IMR-90 (cell line): ENCODE data around the gene SLC8A3. TPM values are rescaled to one million over a fixed set of nuclear protein-coding genes. Genes with fewer than 3 reads are reported as not detected.

Experiments
- ATAC-seq: fragments of 200-7000 bp; cut with Tn5 transposase; 2 replicates; pipeline ENCODE4 v1.9.1; 2020; ENCODE audit warnings: low read depth, mild to moderate bottlenecking, moderate library complexity
- BruUV-seq: library from RNA; stranded (reverse); fragments of 400-500 nt; replicated peaks from 2 replicates; lab custom pipeline; 2021; lab: Mats Ljungman, UMichigan
- CTCF ChIA-PET: fragments of 300-600 bp; formaldehyde crosslinking; extraction: SDS; loops from one replicate; lab custom pipeline; 2021; ENCODE audit warnings: antibody characterized with exemption; lab: Yijun Ruan, JAX
- POLR2A ChIA-PET: fragments of 300-600 bp; sonication (Branson Sonifier 250); formaldehyde crosslinking; loops from one replicate; lab custom pipeline; 2022; ENCODE audit warnings: antibody characterized with exemption; ENCODE audit not compliant: unreplicated experiment; lab: Charles Lee
- DNase-seq: peaks from one replicate; pipeline ENCODE4 v3.0.0; 2013
- H2AFZ ChIP-seq: replicated peaks from 2 replicates; pipeline ENCODE3; 2013; ENCODE audit warnings: low read length, mild to moderate bottlenecking; ENCODE audit not compliant: poor library complexity
- H2AK5ac ChIP-seq: 2 replicates; pipeline ENCODE4 v1.6.1; 2013; ENCODE audit warnings: low read depth, low read length, inconsistent platforms
- H2AK9ac ChIP-seq: replicated peaks from 2 replicates; pipeline ENCODE3; 2013; ENCODE audit warnings: mild to moderate bottlenecking, low read depth, low read length, moderate library complexity; ENCODE audit not compliant: poor library complexity
- H2BK120ac ChIP-seq: 2 replicates; pipeline ENCODE4 v1.6.1; 2013; ENCODE audit warnings: low read depth, low read length, inconsistent platforms
- H2BK15ac ChIP-seq: 3 replicates; pipeline ENCODE4 v1.6.1; 2013; ENCODE audit warnings: low read depth, low read length, inconsistent platforms
- H2BK20ac ChIP-seq: 2 replicates; pipeline ENCODE4 v1.6.1; 2013; ENCODE audit warnings: low read depth, mild to moderate bottlenecking, inconsistent platforms, low read length, moderate library complexity
- H2BK5ac ChIP-seq: 2 replicates; pipeline ENCODE4 v1.6.1; 2013; ENCODE audit warnings: mild to moderate bottlenecking, low read depth, low read length, inconsistent platforms; ENCODE audit not compliant: poor library complexity, severe bottlenecking
- H3K14ac ChIP-seq: replicated peaks from 2 replicates; pipeline ENCODE4 v1.6.1; 2013; ENCODE audit warnings: low read depth, low read length, inconsistent platforms
- H3K18ac ChIP-seq: 2 replicates; pipeline ENCODE4 v1.6.1; 2013; ENCODE audit warnings: low read depth, low read length, control low read depth
- H3K23ac ChIP-seq: 2 replicates; pipeline ENCODE4 v1.6.1; 2013; ENCODE audit warnings: low read depth, low read length, inconsistent platforms
- H3K27ac ChIP-seq: 2 replicates; pipeline ENCODE4 v1.5.1; 2013; ENCODE audit warnings: mild to moderate bottlenecking, control low read depth, low read length; ENCODE audit not compliant: insufficient read depth
- H3K27me3 ChIP-seq: 2 replicates; pipeline ENCODE4 v1.6.1; 2013; ENCODE audit warnings: low read length; ENCODE audit not compliant: control insufficient read depth, insufficient read depth
- H3K36me3 ChIP-seq: 2 replicates; pipeline ENCODE4 v1.6.1; 2013; ENCODE audit warnings: low read length, mixed read lengths; ENCODE audit not compliant: control insufficient read depth, insufficient read depth
- H3K4ac ChIP-seq: 2 replicates; pipeline ENCODE4 v1.6.1; 2013; ENCODE audit warnings: low read depth, low read length, inconsistent platforms
- H3K4me1 ChIP-seq: 2 replicates; pipeline ENCODE4 v1.6.1; 2013; ENCODE audit warnings: low read length, mixed read lengths; ENCODE audit not compliant: control insufficient read depth, insufficient read depth
- H3K4me2 ChIP-seq: 2 replicates; pipeline ENCODE4 v1.6.1; 2013; ENCODE audit warnings: low read depth, mild to moderate bottlenecking, control low read depth, low read length, moderate library complexity
- H3K4me3 ChIP-seq: 2 replicates; pipeline ENCODE4 v1.5.1; 2013; ENCODE audit warnings: low read depth, mild to moderate bottlenecking, control low read depth, low read length, moderate library complexity; ENCODE audit not compliant: insufficient read depth
- H3K56ac ChIP-seq: 2 replicates; pipeline ENCODE4 v1.6.1; 2013; ENCODE audit warnings: low read length, inconsistent platforms; ENCODE audit not compliant: insufficient read depth; ENCODE audit errors: extremely low read depth
- H3K79me1 ChIP-seq, 2 experiments: 2 replicates each; pipeline ENCODE4 v1.6.1; 2013; ENCODE audit warnings: low read length in 2 of 2, inconsistent platforms in 1 of 2, low read depth in 1 of 2
- H3K9ac ChIP-seq: 2 replicates; pipeline ENCODE4 v1.6.1; 2013; ENCODE audit warnings: low read depth, low read length, control low read depth
- H3K9me1 ChIP-seq: 2 replicates; pipeline ENCODE4 v1.6.1; 2013; ENCODE audit warnings: low read length, inconsistent platforms; ENCODE audit not compliant: insufficient read depth
- H3K9me3 ChIP-seq: 2 replicates; pipeline ENCODE4 v1.6.1; 2013; ENCODE audit warnings: low read length; ENCODE audit not compliant: control insufficient read depth, insufficient read depth
- H4K20me1 ChIP-seq: 2 replicates; pipeline ENCODE4 v1.6.1; 2013; ENCODE audit warnings: low read length, inconsistent platforms; ENCODE audit not compliant: insufficient read depth
- H4K5ac ChIP-seq: 2 replicates; pipeline ENCODE4 v1.6.1; 2013; ENCODE audit warnings: mild to moderate bottlenecking, low read depth, low read length, control low read depth
- H4K8ac ChIP-seq, 2 experiments: 2 replicates each; pipeline ENCODE4 v1.6.1; 2013; ENCODE audit warnings: low read depth in 2 of 2, low read length in 2 of 2, control low read depth in 1 of 2, inconsistent platforms in 1 of 2
- H4K91ac ChIP-seq: 2 replicates; pipeline ENCODE4 v1.6.1; 2013; ENCODE audit warnings: low read depth, low read length, inconsistent platforms; ENCODE audit not compliant: insufficient read depth
- BHLHE40 ChIP-seq: fragments of 150-350 bp; IDR thresholded peaks from 2 replicates; pipeline ENCODE4 v1.6.1; 2016; ENCODE audit warnings: mild to moderate bottlenecking, low read depth, low read length
- CEBPB ChIP-seq: IDR thresholded peaks from 2 replicates; pipeline ENCODE4 v1.6.1; 2012; ENCODE audit warnings: low read depth, low read length, improper control_type of control experiment
- CHD1 ChIP-seq: IDR thresholded peaks from 2 replicates; pipeline ENCODE4 v1.6.1; 2012; ENCODE audit warnings: low read depth, low read length, improper control_type of control experiment
- FOS ChIP-seq: fragments of 150-350 bp; IDR thresholded peaks from 2 replicates; pipeline ENCODE4 v1.6.1; 2016; ENCODE audit warnings: low read depth, low read length
- MAZ ChIP-seq: IDR thresholded peaks from 2 replicates; pipeline ENCODE4 v1.6.1; 2012; ENCODE audit warnings: low read depth, mild to moderate bottlenecking, low read length, improper control_type of control experiment, moderate library complexity, borderline replicate concordance
- NFE2L2 ChIP-seq: fragments of 150-350 bp; IDR thresholded peaks from 2 replicates; pipeline ENCODE4 v1.6.1; 2016; ENCODE audit warnings: low read depth, mild to moderate bottlenecking, low read length
- POLR2A ChIP-seq: IDR thresholded peaks from 2 replicates; pipeline ENCODE4 v1.6.1; 2012; ENCODE audit warnings: mild to moderate bottlenecking, low read depth, low read length
- RAD21 ChIP-seq: IDR thresholded peaks from 2 replicates; pipeline ENCODE4 v1.6.1; 2012; ENCODE audit warnings: low read length, improper control_type of control experiment
- RCOR1 ChIP-seq: IDR thresholded peaks from 2 replicates; pipeline ENCODE4 v1.6.1; 2012; ENCODE audit warnings: mild to moderate bottlenecking, low read length, improper control_type of control experiment; ENCODE audit not compliant: insufficient replicate concordance
- RFX5 ChIP-seq: IDR thresholded peaks from 2 replicates; pipeline ENCODE4 v1.8.0; 2012; ENCODE audit warnings: low read depth, mild to moderate bottlenecking, low read length, moderate library complexity
- WGBS, 2 experiments: methylation state at CpG; one replicate each; pipeline versions ENCODE4 v1.1.5 to v1.1.7; 2013; ENCODE audit warnings: missing lambda C conversion rate in 2 of 2; ENCODE audit not compliant: insufficient read length in 1 of 2; ENCODE audit errors: extremely low coverage in 2 of 2; 5-methylcytosine and 5-hydroxymethylcytosine counted together
- dilution Hi-C: fragments of 300-500 bp; cut with HindIII; formaldehyde crosslinking; loops from one replicate; pipeline ENCODE4 v1.14.3; 2018; ENCODE audit warnings: low sequenced_read_pairs; ENCODE audit not compliant: unreplicated experiment
- in situ Hi-C: fragments of 300-500 bp; cut with MboI; formaldehyde crosslinking; loops from 3 replicates; pipeline ENCODE4 v1.14.3; 2019; ENCODE audit warnings: low sequenced_read_pairs, inconsistent platforms, mixed read lengths
- intact Hi-C: fragments of 100-400 bp; cut with micrococcal nuclease; formaldehyde crosslinking; loops from 2 replicates; pipeline ENCODE4 v1.10.0; 2022
- polyA plus RNA-seq, 3 experiments: library from polyadenylated mRNA; depleted of rRNA; stranded (reverse); fragments of >200 nt; gene quantifications; 2 replicates each; pipeline ENCODE4 v1.2.3, GENCODE V29; 2012; ENCODE audit warnings: low replicate concordance in 1 of 3
- total RNA-seq: library from RNA; depleted of rRNA; stranded (reverse); fragments of >200 nt; gene quantifications from 2 replicates; pipeline ENCODE4 v1.2.3, GENCODE V29; 2012
- TF ChIP-seq, protein P1 (sequence below): fragments of 150-350 bp; IDR thresholded peaks from 2 replicates; pipeline ENCODE4 v1.6.1; 2017; ENCODE audit warnings: mild to moderate bottlenecking, antibody characterized with exemption, low read length, low read depth

The SLC8A3 gene
- total and polyA plus RNA-seq, 2 of the 4 experiments (the other 2 are of a cell fraction), result under 0.01 TPM; not detected in 1

DNA sequence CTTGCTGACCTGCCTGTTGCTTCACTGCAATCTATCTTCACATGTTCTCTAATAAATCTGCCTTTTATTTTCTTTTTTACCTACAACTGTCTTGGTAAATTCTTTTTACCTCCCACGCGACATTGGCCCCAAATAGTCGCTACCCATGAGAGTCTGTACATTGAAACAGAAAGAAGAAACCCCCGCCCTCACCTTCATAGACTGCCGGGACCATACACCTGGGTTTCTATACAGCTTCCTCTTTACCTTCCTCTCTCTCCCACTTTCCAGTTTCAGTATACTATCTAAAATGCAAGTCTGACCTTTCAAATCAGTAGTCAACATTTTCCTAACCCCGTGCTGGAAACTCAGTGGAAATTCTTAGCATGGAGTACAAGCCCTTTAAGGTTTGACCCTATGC, 4.8 kb downstream of the SLC8A3 start:
- CTCF ChIA-PET, result no interaction called here
- H3K27ac ChIP-seq, result no peak overlapping the region
- BruUV-seq, result no TSS peak

More for the DNA sequence above, 4.8 kb downstream of the SLC8A3 start:
- Histone ChIP-seq H3K36me3 (no peaks in the 10 kb centered on the region), H3K14ac (no peak overlapping the region), H2AFZ (no peak overlapping the region), H3K79me1 (no peaks in the 10 kb centered on the region), H4K5ac (no peak overlapping the region), H4K8ac (no peak overlapping the region), H4K91ac (no peak overlapping the region), H3K4me3 (no peak overlapping the region), H2BK20ac (no peak overlapping the region), H2AK5ac (no peak overlapping the region), H2AK9ac (no peak overlapping the region), H3K56ac (no peak overlapping the region), H2BK120ac (no peak overlapping the region), H3K9me1 (no peaks in the 10 kb centered on the region), H2BK5ac (no peak overlapping the region), H3K9me3 (no peaks in the 10 kb centered on the region), H3K23ac (no peak overlapping the region), H3K4ac (no peak overlapping the region), H3K18ac (no peak overlapping the region), H4K20me1 (no peaks in the 10 kb centered on the region), H3K4me2 (no peak overlapping the region), H3K27me3 (peaks cover 10% of the 10 kb centered on the region), H3K9ac (no peak overlapping the region), H2BK15ac (no peak overlapping the region), H3K4me1 (no peaks in the 10 kb centered on the region; the same call in 1 of the 2 replicates)
- dilution Hi-C loops, result no loop called here
- POLR2A ChIA-PET, result no interaction called here
- intact Hi-C loops, result no loop called here
- in situ Hi-C loops, result no loop called here
- 83% methylated on average over 6 of the region's 6 CpGs; no CpG with 5 or more reads in 1 of the 2 experiments for WGBS, 2 experiments
- TF ChIP-seq, protein P1, sequence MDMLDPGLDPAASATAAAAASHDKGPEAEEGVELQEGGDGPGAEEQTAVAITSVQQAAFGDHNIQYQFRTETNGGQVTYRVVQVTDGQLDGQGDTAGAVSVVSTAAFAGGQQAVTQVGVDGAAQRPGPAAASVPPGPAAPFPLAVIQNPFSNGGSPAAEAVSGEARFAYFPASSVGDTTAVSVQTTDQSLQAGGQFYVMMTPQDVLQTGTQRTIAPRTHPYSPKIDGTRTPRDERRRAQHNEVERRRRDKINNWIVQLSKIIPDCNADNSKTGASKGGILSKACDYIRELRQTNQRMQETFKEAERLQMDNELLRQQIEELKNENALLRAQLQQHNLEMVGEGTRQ, result no peak
- TF ChIP-seq POLR2A, result no peak
- TF ChIP-seq MAZ, result no peak
- TF ChIP-seq BHLHE40, result no peak
- no peak for TF ChIP-seq FOS
- TF ChIP-seq NFE2L2, result no peak
- TF ChIP-seq RCOR1, result no peak
- no peak for TF ChIP-seq RFX5
- TF ChIP-seq RAD21, result no peak
- TF ChIP-seq CEBPB, result no peak
- no peak for TF ChIP-seq CHD1
- ATAC-seq (no peak), DNase-seq (no peak)
